HepG2 (cell line): ENCODE measurements around the gene ADCY6. TPM values are rescaled to one million over a fixed set of nuclear protein-coding genes. Genes with fewer than 3 reads are reported as not detected.

Experiments
- ATAC-seq: fragments of 200-7000 bp; cut with Tn5 transposase; 3 replicates; pipeline ENCODE4 v1.9.1; 2020; ENCODE audit warnings: mild to moderate bottlenecking, moderate library complexity
- BruUV-seq: library from RNA; stranded (reverse); fragments of 400-500 nt; replicated peaks from 2 replicates; lab custom pipeline; 2021; lab: Mats Ljungman, UMichigan
- CTCF ChIA-PET: fragments of 300-600 bp; formaldehyde crosslinking; extraction: SDS; loops from one replicate; lab custom pipeline; 2021; ENCODE audit warnings: low total read pairs, inconsistent platforms, low intra/inter-chr PET ratio; lab: Yijun Ruan, JAX
- POLR2A ChIA-PET: fragments of 350-600 bp; sonication (Branson Sonifier 250); formaldehyde crosslinking; loops from one replicate; lab custom pipeline; 2020; ENCODE audit warnings: antibody characterized with exemption, inconsistent platforms; lab: Yijun Ruan, JAX
- DNase-seq: peaks from one replicate; pipeline ENCODE4 v3.0.0-alpha.2; 2015; ENCODE audit warnings: low spot score
- FAIRE-seq: peaks from 3 replicates; lab custom pipeline; 2011; peaks lifted over from hg19 to GRCh38; lab: Jason Lieb, UNC
- H2AFZ ChIP-seq: one replicate; pipeline ENCODE4 v1.6.1; 2011; ENCODE audit warnings: low read length, inconsistent platforms
- H3K27ac ChIP-seq: fragments of 300-600 bp; 3 replicates; pipeline ENCODE4 v1.8.0; 2011; ENCODE audit warnings: mixed run types, mild to moderate bottlenecking, mixed read lengths, low read length, inconsistent platforms; ENCODE audit not compliant: insufficient read depth; ENCODE audit errors: extremely low read length
- H3K27me3 ChIP-seq, 2 experiments: fragments of 200-600 bp in 1 of 2; 2 replicates in 1 of 2; 3 replicates in 1 of 2; pipeline versions ENCODE4 v1.6.0 to v1.8.0; 2011; ENCODE audit warnings: low read length in 2 of 2, mild to moderate bottlenecking in 2 of 2, moderate library complexity in 2 of 2, inconsistent platforms in 1 of 2; ENCODE audit not compliant: insufficient read depth in 2 of 2, control insufficient read depth in 1 of 2
- H3K36me3 ChIP-seq, 2 experiments: fragments of 200-600 bp in 1 of 2; replicated peaks in 1 of 2; 2 replicates in 1 of 2; 3 replicates in 1 of 2; pipeline versions ENCODE4 v1.5.1 to v1.8.0; 2011; ENCODE audit warnings: low read length in 2 of 2, inconsistent platforms in 1 of 2; ENCODE audit not compliant: insufficient read depth in 2 of 2, control insufficient read depth in 1 of 2
- H3K4me1 ChIP-seq: 2 replicates; pipeline ENCODE4 v1.5.1; 2012; ENCODE audit warnings: low read length, inconsistent platforms; ENCODE audit not compliant: insufficient read depth
- H3K4me2 ChIP-seq: 2 replicates; pipeline ENCODE4 v1.6.0; 2011; ENCODE audit warnings: low read depth, low read length, inconsistent platforms
- H3K4me3 ChIP-seq, 3 experiments: fragments of 200-600 bp in 1 of 3; sonication (generic), shearing (Covaris generic) in 1 of 3; replicated peaks in 1 of 3; 2 replicates each; pipeline ENCODE4 v1.5.1; 2011 to 2016; ENCODE audit warnings: low read length in 3 of 3, inconsistent platforms in 2 of 3, low read depth in 2 of 3, mild to moderate bottlenecking in 2 of 3, control low read depth in 1 of 3, mixed read lengths in 1 of 3; ENCODE audit not compliant: insufficient read depth in 1 of 3
- H3K79me2 ChIP-seq: one replicate; pipeline ENCODE4 v1.6.1; 2011; ENCODE audit warnings: low read length, inconsistent platforms; ENCODE audit not compliant: insufficient read depth
- H3K9ac ChIP-seq: 2 replicates; pipeline ENCODE4 v1.6.0; 2011; ENCODE audit warnings: mild to moderate bottlenecking, low read depth, low read length, inconsistent platforms; ENCODE audit not compliant: insufficient read depth
- H3K9me3 ChIP-seq: 2 replicates; pipeline ENCODE4 v1.5.1; 2012; ENCODE audit warnings: mild to moderate bottlenecking, low read length
- H4K20me1 ChIP-seq: 2 replicates; pipeline ENCODE4 v1.6.0; 2011; ENCODE audit warnings: inconsistent platforms, mild to moderate bottlenecking, low read length, moderate library complexity; ENCODE audit not compliant: insufficient read depth
- CHCHD3 ChIP-seq: sonication (generic); formaldehyde crosslinking; IDR thresholded peaks from 2 replicates; pipeline ENCODE4 v1.8.0; 2022; ENCODE audit warnings: mild to moderate bottlenecking, missing genetic modification reagents, moderate library complexity
- ELF1 ChIP-seq: sonication (generic); formaldehyde crosslinking; IDR thresholded peaks from 2 replicates; pipeline ENCODE4 v1.4.0; 2020; ENCODE audit warnings: missing genetic modification reagents
- FOXK2 ChIP-seq: fragments of 450-650 bp; IDR thresholded peaks from 2 replicates; pipeline ENCODE4 v1.6.1; 2016
- GATA4 ChIP-seq: sonication (generic); IDR thresholded peaks from 2 replicates; pipeline ENCODE4 v1.6.1; 2016; ENCODE audit warnings: antibody characterized with exemption, low read depth, borderline replicate concordance
- MED1 ChIP-seq: sonication (generic); formaldehyde crosslinking; IDR thresholded peaks from 2 replicates; pipeline ENCODE4 v1.4.0; 2020; ENCODE audit warnings: missing genetic modification reagents
- MEIS1 ChIP-seq: sonication (generic); formaldehyde crosslinking; IDR thresholded peaks from 2 replicates; pipeline ENCODE4 v1.9.0; 2021; ENCODE audit warnings: mild to moderate bottlenecking, missing genetic modification reagents, moderate library complexity, borderline replicate concordance
- NR2F1 ChIP-seq, 2 experiments: fragments of 450-650 bp in 1 of 2; formaldehyde crosslinking in 1 of 2; IDR thresholded peaks; 2 replicates each; pipeline versions ENCODE4 v1.5.0 to v1.6.1; 2016 to 2020; ENCODE audit warnings: mild to moderate bottlenecking in 1 of 2, missing compliant biosample characterization in 1 of 2, missing genetic modification reagents in 1 of 2, moderate library complexity in 1 of 2
- NR3C1 ChIP-seq: sonication (generic); formaldehyde crosslinking; IDR thresholded peaks from 2 replicates; pipeline ENCODE4 v1.4.0; 2020; ENCODE audit warnings: missing genetic modification reagents
- SMAD1 ChIP-seq: sonication (generic); formaldehyde crosslinking; IDR thresholded peaks from 2 replicates; pipeline ENCODE4 v1.4.0; 2020; ENCODE audit warnings: missing genetic modification reagents, low read depth, mild to moderate bottlenecking, borderline replicate concordance
- YY1 ChIP-seq: IDR thresholded peaks from 2 replicates; pipeline ENCODE4 v1.6.1; 2011; ENCODE audit warnings: low read length, low read depth, moderate library complexity, mild to moderate bottlenecking; ENCODE audit not compliant: insufficient read depth, insufficient replicate concordance
- ZNF10 ChIP-seq: sonication (generic); formaldehyde crosslinking; IDR thresholded peaks from 2 replicates; pipeline ENCODE4 v1.4.0; 2020; ENCODE audit warnings: mild to moderate bottlenecking, low read depth, missing genetic modification reagents, borderline replicate concordance
- ZNF3 ChIP-seq: IDR thresholded peaks from 2 replicates; pipeline ENCODE4 v1.7.0; 2017; ENCODE audit warnings: inconsistent platforms
- ZNF446 ChIP-seq: sonication (generic); formaldehyde crosslinking; IDR thresholded peaks from 2 replicates; pipeline ENCODE4 v1.5.0; 2020; ENCODE audit warnings: mild to moderate bottlenecking, missing genetic modification reagents
- ZNF597 ChIP-seq: sonication (generic); formaldehyde crosslinking; IDR thresholded peaks from 2 replicates; pipeline ENCODE4 v1.5.0; 2020; ENCODE audit warnings: missing genetic modification reagents
- ZNF629 ChIP-seq: sonication (generic); formaldehyde crosslinking; conservative IDR thresholded peaks from 2 replicates; pipeline ENCODE4 v1.5.0; 2020; ENCODE audit warnings: missing genetic modification reagents
- ZSCAN20 ChIP-seq: sonication (generic); formaldehyde crosslinking; IDR thresholded peaks from 2 replicates; pipeline ENCODE4 v1.4.0; 2020; ENCODE audit warnings: missing genetic modification reagents, mild to moderate bottlenecking, borderline replicate concordance
- WGBS: methylation state at CpG from one replicate; pipeline ENCODE4 v1.1.6; 2017; ENCODE audit warnings: low lambda C conversion rate; 5-methylcytosine and 5-hydroxymethylcytosine counted together
- in situ Hi-C: cut with HindIII; loops from 2 replicates; pipeline ENCODE4 v1.10.0; 2017; ENCODE audit warnings: low pct_unique_long_range_greater_than_20kb; ENCODE audit not compliant: extremely low pct_ligation_motif_present
- intact Hi-C: fragments of 100-400 bp; cut with micrococcal nuclease; formaldehyde crosslinking; loops from one replicate; pipeline ENCODE4 v1.10.0; 2022; ENCODE audit not compliant: unreplicated experiment
- polyA plus RNA-seq, 8 experiments: library from polyadenylated mRNA; depleted of rRNA in 3 of 8; stranded (reverse) in 7 of 8; unstranded in 1 of 8; fragments of >200 nt; fragmentation: Illumina TruSeq in 4 of 8; extraction: Trizol in 4 of 8; gene quantifications; 2 replicates each; pipeline versions ENCODE4 v1.2.1 to v1.2.3, GENCODE V29; 2011 to 2016; ENCODE audit warnings: low read depth in 4 of 8, missing spikeins in 1 of 8, mixed read lengths in 1 of 8; ENCODE audit not compliant: insufficient read depth in 1 of 8
- total RNA-seq, 5 experiments: library from RNA; depleted of rRNA; stranded (reverse); fragments of >200 nt; fragmentation: Illumina TruSeq; extraction: Trizol; gene quantifications; 2 replicates each; pipeline ENCODE4 v1.2.3, GENCODE V29; 2016; ENCODE audit warnings: low read depth in 1 of 5
- TF ChIP-seq, protein P1 (sequence below): sonication (generic); formaldehyde crosslinking; IDR thresholded peaks from 2 replicates; pipeline ENCODE4 v1.4.0; 2020; ENCODE audit warnings: missing genetic modification reagents
- TF ChIP-seq, protein P2 (sequence below): sonication (generic); formaldehyde crosslinking; IDR thresholded peaks from 2 replicates; pipeline ENCODE4 v1.4.0; 2020; ENCODE audit warnings: missing genetic modification reagents, borderline replicate concordance
- TF ChIP-seq, protein P3 (sequence below): sonication (generic); formaldehyde crosslinking; IDR thresholded peaks from 2 replicates; pipeline ENCODE4 v1.8.0; 2023; ENCODE audit warnings: mild to moderate bottlenecking, missing genetic modification reagents

Gene ADCY6
- total and polyA plus RNA-seq, 2 of the 13 experiments (the other 11 are each of a cell fraction or from before 2014, with no cell fraction given): 10.6 to 11.8 TPM

DNA sequence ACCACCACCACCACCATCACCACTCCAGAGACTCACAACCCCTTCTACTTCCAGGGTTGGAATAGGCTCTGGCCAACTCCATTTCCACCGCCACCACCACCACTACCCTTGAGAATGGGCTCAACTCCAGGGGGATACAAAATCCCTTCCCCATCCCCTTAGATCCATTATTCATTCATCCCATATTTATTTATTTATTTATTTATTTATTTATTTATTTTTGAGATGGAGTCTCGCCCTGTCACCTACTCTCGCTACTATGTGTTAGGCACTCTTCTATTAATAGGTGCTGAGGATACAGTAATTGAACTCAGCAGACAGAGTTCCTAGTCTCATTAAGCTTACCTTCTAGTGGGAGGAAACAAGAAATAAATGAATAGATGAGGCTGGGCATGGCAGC, 4.8 kb upstream of the ADCY6 start:
- H3K4me2 ChIP-seq: no peak overlapping the region
- no TSS peak for BruUV-seq
- DNase-seq (no peak), FAIRE-seq (no peak), ATAC-seq (no peak)
- H3K4me3 ChIP-seq: no peak overlapping the region
- peaks cover 30% of the 10 kb centered on the region for H3K4me1 ChIP-seq
- H4K20me1 ChIP-seq: no peaks in the 10 kb centered on the region
- 93% methylated on average over 3 of the region's 3 CpGs for WGBS
- CTCF ChIA-PET: interaction anchor here (1.2 to 3.6 kb wide), 2 partner anchors 38 to 40 kb away, joined by 3 to 41 read pairs; no protein-coding TSS in a partner anchor
- no peaks in the 10 kb centered on the region for H3K79me2 ChIP-seq
- intact Hi-C loops (no loop called here), in situ Hi-C loops (no loop called here)
- no peaks in the 10 kb centered on the region for H3K9me3 ChIP-seq
- no peaks in the 10 kb centered on the region for H3K36me3 ChIP-seq
- TF ChIP-seq ELF1 (CRISPR knock-in tag) (no peak), YY1 (no peak), ZNF597 (CRISPR knock-in tag) (no peak), MED1 (no peak), ZNF3 (CRISPR knock-in tag) (no peak), ZNF10 (CRISPR knock-in tag) (no peak), GATA4 (no peak), ZNF629 (CRISPR knock-in tag) (no peak), SMAD1 (CRISPR knock-in tag) (no peak), NR3C1 (no peak), CHCHD3 (no peak), NR2F1 (CRISPR knock-in tag; IDR thresholded peaks at IDR 0.05) (no peak), ZNF446 (CRISPR knock-in tag) (no peak), ZSCAN20 (CRISPR knock-in tag) (no peak), MEIS1 (CRISPR knock-in tag) (no peak), FOXK2 (no peak)
- TF ChIP-seq, protein P1, sequence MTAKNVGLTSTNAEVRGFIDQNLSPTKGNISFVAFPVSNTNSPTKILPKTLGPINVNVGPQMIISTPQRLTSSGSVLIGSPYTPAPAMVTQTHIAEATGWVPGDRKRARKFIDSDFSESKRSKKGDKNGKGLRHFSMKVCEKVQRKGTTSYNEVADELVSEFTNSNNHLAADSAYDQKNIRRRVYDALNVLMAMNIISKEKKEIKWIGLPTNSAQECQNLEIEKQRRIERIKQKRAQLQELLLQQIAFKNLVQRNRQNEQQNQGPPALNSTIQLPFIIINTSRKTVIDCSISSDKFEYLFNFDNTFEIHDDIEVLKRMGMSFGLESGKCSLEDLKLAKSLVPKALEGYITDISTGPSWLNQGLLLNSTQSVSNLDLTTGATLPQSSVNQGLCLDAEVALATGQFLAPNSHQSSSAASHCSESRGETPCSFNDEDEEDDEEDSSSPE (CRISPR knock-in tag): no peak
- TF ChIP-seq, protein P2, sequence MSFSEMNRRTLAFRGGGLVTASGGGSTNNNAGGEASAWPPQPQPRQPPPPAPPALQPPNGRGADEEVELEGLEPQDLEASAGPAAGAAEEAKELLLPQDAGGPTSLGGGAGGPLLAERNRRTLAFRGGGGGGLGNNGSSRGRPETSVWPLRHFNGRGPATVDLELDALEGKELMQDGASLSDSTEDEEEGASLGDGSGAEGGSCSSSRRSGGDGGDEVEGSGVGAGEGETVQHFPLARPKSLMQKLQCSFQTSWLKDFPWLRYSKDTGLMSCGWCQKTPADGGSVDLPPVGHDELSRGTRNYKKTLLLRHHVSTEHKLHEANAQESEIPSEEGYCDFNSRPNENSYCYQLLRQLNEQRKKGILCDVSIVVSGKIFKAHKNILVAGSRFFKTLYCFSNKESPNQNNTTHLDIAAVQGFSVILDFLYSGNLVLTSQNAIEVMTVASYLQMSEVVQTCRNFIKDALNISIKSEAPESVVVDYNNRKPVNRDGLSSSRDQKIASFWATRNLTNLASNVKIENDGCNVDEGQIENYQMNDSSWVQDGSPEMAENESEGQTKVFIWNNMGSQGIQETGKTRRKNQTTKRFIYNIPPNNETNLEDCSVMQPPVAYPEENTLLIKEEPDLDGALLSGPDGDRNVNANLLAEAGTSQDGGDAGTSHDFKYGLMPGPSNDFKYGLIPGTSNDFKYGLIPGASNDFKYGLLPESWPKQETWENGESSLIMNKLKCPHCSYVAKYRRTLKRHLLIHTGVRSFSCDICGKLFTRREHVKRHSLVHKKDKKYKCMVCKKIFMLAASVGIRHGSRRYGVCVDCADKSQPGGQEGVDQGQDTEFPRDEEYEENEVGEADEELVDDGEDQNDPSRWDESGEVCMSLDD (CRISPR knock-in tag): no peak
- TF ChIP-seq, protein P3, sequence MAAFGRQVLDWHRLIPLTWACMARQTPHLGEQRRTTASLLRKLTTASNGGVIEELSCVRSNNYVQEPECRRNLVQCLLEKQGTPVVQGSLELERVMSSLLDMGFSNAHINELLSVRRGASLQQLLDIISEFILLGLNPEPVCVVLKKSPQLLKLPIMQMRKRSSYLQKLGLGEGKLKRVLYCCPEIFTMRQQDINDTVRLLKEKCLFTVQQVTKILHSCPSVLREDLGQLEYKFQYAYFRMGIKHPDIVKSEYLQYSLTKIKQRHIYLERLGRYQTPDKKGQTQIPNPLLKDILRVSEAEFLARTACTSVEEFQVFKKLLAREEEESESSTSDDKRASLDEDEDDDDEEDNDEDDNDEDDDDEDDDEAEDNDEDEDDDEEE (CRISPR knock-in tag): no peak
- H3K27me3 ChIP-seq: no peaks in the 10 kb centered on the region
- no peak overlapping the region for H3K9ac ChIP-seq
- H3K27ac ChIP-seq: no peak overlapping the region
- no peak overlapping the region for H2AFZ ChIP-seq
- POLR2A ChIA-PET: no interaction called here
